OCI-LY1 (cell line): Measurements from ENCODE around the gene NAV2.

Source experiments
- H2AFZ ChIP-seq: fragments of 200-600 bp; sonication (generic), shearing (Covaris generic); 2 replicates; pipeline ENCODE4 v1.6.0; 2014; ENCODE audit warnings: antibody characterized with exemption, mild to moderate bottlenecking, low read length
- H3F3A ChIP-seq: fragments of 200-600 bp; sonication (generic), shearing (Covaris generic); 2 replicates; pipeline ENCODE4 v1.6.0; 2014; ENCODE audit warnings: mild to moderate bottlenecking, antibody characterized with exemption, low read length, moderate library complexity; ENCODE audit not compliant: insufficient read depth
- H3K27ac ChIP-seq: fragments of 200-600 bp; sonication (generic); 2 replicates; pipeline ENCODE4 v1.5.1; 2014; ENCODE audit warnings: low read length, mixed run types, mild to moderate bottlenecking, low read depth; ENCODE audit not compliant: poor library complexity, severe bottlenecking
- H3K27me3 ChIP-seq: fragments of 200-600 bp; sonication (generic); 2 replicates; pipeline ENCODE4 v1.6.0; 2014; ENCODE audit warnings: antibody characterized with exemption, mild to moderate bottlenecking, low read length, moderate library complexity; ENCODE audit not compliant: insufficient read depth
- H3K36me3 ChIP-seq: fragments of 200-600 bp; sonication (generic); 2 replicates; pipeline ENCODE4 v1.6.1; 2014; ENCODE audit warnings: mild to moderate bottlenecking, antibody characterized with exemption, low read length, moderate library complexity, mixed read lengths; ENCODE audit not compliant: insufficient read depth
- H3K4me1 ChIP-seq: fragments of 200-600 bp; sonication (generic); 2 replicates; pipeline ENCODE4 v1.5.1; 2014; ENCODE audit warnings: mild to moderate bottlenecking, low read length, moderate library complexity; ENCODE audit not compliant: insufficient read depth, severe bottlenecking
- H3K4me2 ChIP-seq: fragments of 200-600 bp; sonication (generic), shearing (Covaris generic); 2 replicates; pipeline ENCODE4 v1.6.1; 2014; ENCODE audit warnings: low read length
- H3K4me3 ChIP-seq: fragments of 200-600 bp; sonication (generic); 2 replicates; pipeline ENCODE4 v1.5.1; 2014; ENCODE audit warnings: low read length, low read depth, mild to moderate bottlenecking, mixed read lengths; ENCODE audit not compliant: poor library complexity, severe bottlenecking
- H3K79me2 ChIP-seq: fragments of 200-600 bp; shearing (Covaris generic); 2 replicates; pipeline ENCODE4 v1.6.1; 2016; ENCODE audit warnings: mixed run types, low read length, mixed read lengths; ENCODE audit not compliant: insufficient read depth
- H3K9ac ChIP-seq: fragments of 200-600 bp; sonication (generic), shearing (Covaris generic); 2 replicates; pipeline ENCODE4 v1.6.1; 2014; ENCODE audit warnings: mild to moderate bottlenecking, low read length, mixed read lengths
- H3K9me2 ChIP-seq: fragments of 200-600 bp; sonication (generic), shearing (Covaris generic); 2 replicates; pipeline ENCODE4 v1.6.1; 2014; ENCODE audit warnings: low read depth, mild to moderate bottlenecking, low read length, mixed read lengths
- H3K9me3 ChIP-seq: fragments of 200-600 bp; shearing (Covaris generic); 2 replicates; pipeline ENCODE4 v1.6.1; 2014; ENCODE audit warnings: low read length, mixed read lengths
- H4K20me1 ChIP-seq: fragments of 200-600 bp; sonication (generic), shearing (Covaris generic); 2 replicates; pipeline ENCODE4 v1.6.0; 2016; ENCODE audit warnings: mild to moderate bottlenecking, low read length; ENCODE audit not compliant: insufficient read depth
- EZH2 ChIP-seq: fragments of 200-600 bp; sonication (generic), shearing (Covaris generic); IDR thresholded peaks from 2 replicates; pipeline ENCODE4 v1.8.0; 2017; ENCODE audit warnings: borderline replicate concordance, mixed run types, mild to moderate bottlenecking, antibody characterized with exemption, low read length, moderate library complexity, mixed read lengths
- TF ChIP-seq, protein P1 (sequence below): fragments of 200-600 bp; sonication (generic), shearing (Covaris generic); IDR thresholded peaks from 2 replicates; pipeline ENCODE4 v1.5.1; 2017; ENCODE audit warnings: mild to moderate bottlenecking, antibody characterized with exemption, low read length, moderate library complexity, mixed read lengths

NAV2 gene

DNA sequence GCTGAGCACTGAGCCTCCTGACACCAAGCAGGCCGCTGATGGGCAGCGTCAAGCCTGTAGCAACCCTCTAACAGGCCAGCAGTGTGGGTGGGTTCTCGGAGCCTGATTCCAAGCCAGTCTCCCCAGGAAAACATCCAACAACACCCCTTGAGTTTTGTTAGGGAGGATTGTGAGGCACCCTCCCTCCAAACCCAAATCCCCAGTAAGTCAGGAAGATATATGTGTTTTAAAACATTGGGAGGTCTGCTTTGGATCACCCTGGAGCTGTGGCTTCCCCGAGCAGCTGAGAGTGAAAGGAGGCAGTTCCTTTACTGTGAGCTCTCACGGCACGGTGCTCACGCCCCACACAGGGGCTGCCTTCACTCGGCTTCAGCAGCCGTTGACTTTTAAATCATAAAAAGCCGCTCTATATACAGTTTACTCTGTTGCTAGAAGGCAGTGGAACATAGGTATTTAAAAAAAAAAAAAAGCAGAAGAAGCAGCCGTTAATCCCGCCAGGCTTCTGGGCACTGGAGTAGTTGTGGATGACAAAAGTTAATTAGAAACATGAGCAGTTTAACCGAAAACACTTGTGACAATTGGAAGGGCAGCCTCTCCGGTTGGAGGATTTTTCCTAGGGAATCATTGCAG lies 218.6 kb downstream of the NAV2 start:
- Histone ChIP-seq H3K36me3 (no peaks in the 10 kb centered on the region), H3K4me1 (no peaks in the 10 kb centered on the region), H3F3A (no peaks in the 10 kb centered on the region), H3K27me3 (0 out of 2 replicates have a peak, but pooled peaks cover 8% of the 10 kb centered on the region), H3K9me3 (no peaks in the 10 kb centered on the region), H3K4me2 (no peak overlapping the region), H3K27ac (no peak overlapping the region), H3K9ac (no peak overlapping the region), H3K79me2 (no peaks in the 10 kb centered on the region), H3K4me3 (no peak overlapping the region), H4K20me1 (no peaks in the 10 kb centered on the region), H3K9me2 (no peaks in the 10 kb centered on the region), H2AFZ (no peak overlapping the region)
- TF ChIP-seq EZH2 = no peak
- TF ChIP-seq, protein P1, sequence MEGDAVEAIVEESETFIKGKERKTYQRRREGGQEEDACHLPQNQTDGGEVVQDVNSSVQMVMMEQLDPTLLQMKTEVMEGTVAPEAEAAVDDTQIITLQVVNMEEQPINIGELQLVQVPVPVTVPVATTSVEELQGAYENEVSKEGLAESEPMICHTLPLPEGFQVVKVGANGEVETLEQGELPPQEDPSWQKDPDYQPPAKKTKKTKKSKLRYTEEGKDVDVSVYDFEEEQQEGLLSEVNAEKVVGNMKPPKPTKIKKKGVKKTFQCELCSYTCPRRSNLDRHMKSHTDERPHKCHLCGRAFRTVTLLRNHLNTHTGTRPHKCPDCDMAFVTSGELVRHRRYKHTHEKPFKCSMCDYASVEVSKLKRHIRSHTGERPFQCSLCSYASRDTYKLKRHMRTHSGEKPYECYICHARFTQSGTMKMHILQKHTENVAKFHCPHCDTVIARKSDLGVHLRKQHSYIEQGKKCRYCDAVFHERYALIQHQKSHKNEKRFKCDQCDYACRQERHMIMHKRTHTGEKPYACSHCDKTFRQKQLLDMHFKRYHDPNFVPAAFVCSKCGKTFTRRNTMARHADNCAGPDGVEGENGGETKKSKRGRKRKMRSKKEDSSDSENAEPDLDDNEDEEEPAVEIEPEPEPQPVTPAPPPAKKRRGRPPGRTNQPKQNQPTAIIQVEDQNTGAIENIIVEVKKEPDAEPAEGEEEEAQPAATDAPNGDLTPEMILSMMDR = no peak

DNA sequence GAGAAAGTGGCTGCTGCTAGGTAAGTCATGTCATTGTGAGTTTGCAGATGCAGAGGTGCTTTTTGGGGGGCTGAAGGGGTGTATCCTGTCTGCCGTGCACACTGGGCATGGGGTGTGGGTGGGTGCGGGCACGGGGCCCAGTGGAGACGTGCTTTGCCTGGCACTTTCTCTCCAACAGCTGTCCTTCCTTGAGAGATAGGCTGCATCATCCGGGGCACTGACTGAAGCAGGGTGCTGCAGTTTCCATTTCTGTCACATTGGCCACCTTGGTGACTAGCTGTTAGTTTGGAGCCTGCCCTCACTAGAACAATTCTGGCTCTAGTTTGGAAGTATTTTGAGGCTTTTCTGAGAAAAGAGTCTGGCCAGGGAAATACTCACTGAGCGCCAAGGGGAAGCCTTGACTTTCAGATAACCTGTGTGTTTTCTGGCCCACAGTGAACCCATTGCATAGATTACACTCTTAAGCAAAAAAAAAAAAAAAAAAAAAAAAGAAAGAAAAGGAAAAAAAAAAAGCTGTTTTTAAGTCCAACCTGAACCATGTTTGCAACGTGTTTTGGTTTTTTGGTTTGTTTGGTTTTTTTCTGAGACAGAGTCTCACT lies 219.2 kb downstream of the NAV2 start:
- Histone ChIP-seq H3K4me1 (no peaks in the 10 kb centered on the region), H3K79me2 (no peaks in the 10 kb centered on the region), H3K9me2 (no peaks in the 10 kb centered on the region), H3K9ac (no peak overlapping the region), H3F3A (no peaks in the 10 kb centered on the region), H3K9me3 (no peaks in the 10 kb centered on the region), H2AFZ (no peak overlapping the region), H3K27me3 (0 out of 2 replicates have a peak, but pooled peaks cover 8% of the 10 kb centered on the region), H3K36me3 (no peaks in the 10 kb centered on the region), H3K4me2 (no peak overlapping the region), H3K27ac (no peak overlapping the region), H3K4me3 (no peak overlapping the region), H4K20me1 (no peaks in the 10 kb centered on the region)
- TF ChIP-seq EZH2 = no peak
- TF ChIP-seq, protein P1 = no peak

DNA sequence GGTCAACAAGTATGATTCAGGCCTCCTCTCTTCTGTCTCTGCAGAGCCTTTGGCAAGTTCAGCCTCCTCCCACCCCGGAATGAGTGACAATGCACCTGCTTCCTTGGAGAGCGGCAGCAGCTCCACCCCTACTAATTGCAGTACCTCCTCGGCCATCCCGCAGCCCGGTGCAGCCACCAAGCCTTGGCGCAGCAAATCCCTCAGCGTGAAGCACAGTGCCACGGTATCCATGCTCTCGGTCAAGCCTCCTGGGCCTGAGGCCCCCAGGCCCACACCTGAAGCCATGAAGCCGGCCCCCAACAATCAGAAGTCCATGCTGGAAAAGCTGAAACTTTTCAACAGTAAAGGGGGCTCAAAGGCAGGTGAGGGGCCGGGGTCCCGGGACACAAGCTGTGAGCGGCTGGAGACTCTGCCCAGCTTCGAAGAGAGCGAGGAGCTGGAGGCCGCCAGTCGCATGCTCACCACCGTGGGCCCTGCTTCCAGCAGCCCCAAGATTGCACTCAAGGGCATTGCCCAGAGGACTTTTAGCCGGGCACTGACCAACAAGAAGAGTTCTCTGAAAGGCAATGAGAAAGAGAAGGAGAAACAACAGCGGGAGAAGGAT lies 220.6 kb downstream of the NAV2 start:
- TF ChIP-seq, protein P1 = no peak
- TF ChIP-seq EZH2 = no peak
- H3K79me2 ChIP-seq = no peaks in the 10 kb centered on the region
- H2AFZ ChIP-seq = no peak overlapping the region
- H3K4me1 ChIP-seq = no peaks in the 10 kb centered on the region
- 0 out of 2 replicates have a peak, but pooled peaks cover 8% of the 10 kb centered on the region for H3K27me3 ChIP-seq
- H3K9me2 ChIP-seq = no peaks in the 10 kb centered on the region
- H3F3A ChIP-seq = no peaks in the 10 kb centered on the region
- H4K20me1 ChIP-seq = no peaks in the 10 kb centered on the region
- no peak overlapping the region for H3K27ac ChIP-seq
- H3K4me2 ChIP-seq = no peak overlapping the region
- no peak overlapping the region for H3K9ac ChIP-seq
- no peak overlapping the region for H3K4me3 ChIP-seq
- no peaks in the 10 kb centered on the region for H3K9me3 ChIP-seq
- no peaks in the 10 kb centered on the region for H3K36me3 ChIP-seq
